Measurements from ENCODE around the gene FSTL1. TPM values are rescaled to one million over a fixed set of nuclear protein-coding genes. Genes with fewer than 3 reads are reported as not detected.
A peak's percentile ranks its signal among the peaks of the same experiment; 100 is the strongest.

FSTL1 gene
- total RNA-seq, 1 donor from 2014 or later = 142 TPM

GRCh38 chr3:120437559-120437958 lies 13.2 kb downstream of the FSTL1 start:
- TF ChIP-seq CTCF (IDR thresholded peaks at IDR 0.05; ENCODE audit: insufficient read depth, low read length, poor library complexity, severe bottlenecking) = no peak
- no peak for DNase-seq (ENCODE audit: low read depth)
- Histone ChIP-seq H3K27me3 (ENCODE audit: control insufficient read depth, insufficient read depth, low read length) (no peaks in the 10 kb centered on the region), H3K36me3 (ENCODE audit: control insufficient read depth, insufficient read depth, low read length) (no peaks in the 10 kb centered on the region), H3K4me3 (ENCODE audit: low read depth, low read length) (no peak overlapping the region)

- DNase-seq (ENCODE audit: low read depth) = no peak
- H3K27me3 ChIP-seq (ENCODE audit: control insufficient read depth, insufficient read depth, low read length) = no peaks in the 10 kb centered on the region
- no peaks in the 10 kb centered on the region for H3K36me3 ChIP-seq (ENCODE audit: control insufficient read depth, insufficient read depth, low read length)
- no peak for TF ChIP-seq CTCF (IDR thresholded peaks at IDR 0.05; ENCODE audit: insufficient read depth, low read length, poor library complexity, severe bottlenecking)
- H3K4me3 ChIP-seq (ENCODE audit: low read depth, low read length) = no peak overlapping the region
These were observed 14.2 kb downstream of the FSTL1 start for GRCh38 chr3:120436523-120437050.

DNA sequence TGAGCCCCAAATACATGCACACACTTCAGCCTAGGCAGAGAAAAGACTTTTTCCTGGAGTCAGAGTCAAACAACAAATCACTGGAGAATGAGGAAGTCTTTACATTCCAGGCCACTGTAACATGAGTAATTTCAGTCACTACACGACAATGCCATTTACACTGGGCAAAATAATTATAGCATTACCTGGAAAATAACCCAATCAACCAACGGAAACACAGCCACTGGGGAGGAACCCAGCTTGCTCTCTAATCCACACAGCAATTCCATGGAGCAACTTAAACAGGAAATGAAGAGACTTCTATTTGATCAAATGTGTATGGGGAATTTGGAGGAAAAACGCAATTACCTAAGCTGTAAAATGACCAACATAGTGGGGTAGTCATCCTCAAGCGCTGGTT lies 15.2 kb downstream of the FSTL1 start:
- DNase-seq (ENCODE audit: low read depth) = peak; percentile 61
- Histone ChIP-seq H3K36me3 (ENCODE audit: control insufficient read depth, insufficient read depth, low read length) (no peaks in the 10 kb centered on the region), H3K4me3 (ENCODE audit: low read depth, low read length) (no peak overlapping the region), H3K27me3 (ENCODE audit: control insufficient read depth, insufficient read depth, low read length) (no peaks in the 10 kb centered on the region)
- no peak for TF ChIP-seq CTCF (IDR thresholded peaks at IDR 0.05; ENCODE audit: insufficient read depth, low read length, poor library complexity, severe bottlenecking)

DNA sequence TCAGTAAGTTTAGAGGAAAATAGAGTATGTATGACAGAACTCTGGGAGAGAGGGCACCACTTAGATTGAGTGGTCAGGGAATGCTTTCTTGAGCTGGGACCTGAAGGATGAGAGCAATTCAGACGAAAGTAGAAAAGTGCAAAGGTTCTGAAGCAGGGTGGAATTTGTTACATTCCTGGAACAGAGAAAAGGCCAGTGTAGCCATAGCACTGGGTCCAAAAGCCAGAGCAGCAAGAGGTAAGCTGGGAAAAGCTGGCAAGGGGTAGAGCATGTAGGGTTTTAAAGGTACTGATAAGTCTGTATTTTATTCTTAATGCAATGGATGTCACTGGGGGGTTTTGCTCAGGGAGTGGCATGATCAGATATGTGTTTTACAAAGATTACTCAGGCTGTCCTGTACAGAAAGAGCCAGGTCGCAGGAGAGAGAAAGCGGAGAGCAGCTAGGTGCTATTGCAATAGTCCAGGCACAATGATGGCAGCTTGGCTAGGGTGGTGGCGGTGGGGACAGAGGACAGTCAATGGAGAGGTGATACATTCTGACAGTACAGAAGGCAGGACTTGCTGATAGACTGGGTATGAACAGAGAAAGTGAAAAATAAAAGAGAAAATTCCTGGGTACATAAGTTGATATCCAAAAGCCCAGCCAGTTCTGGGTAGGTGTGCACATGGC lies 17.0 kb downstream of the FSTL1 start:
- DNase-seq (ENCODE audit: low read depth) = no peak
- no peaks in the 10 kb centered on the region for H3K27me3 ChIP-seq (ENCODE audit: control insufficient read depth, insufficient read depth, low read length)
- no peak overlapping the region for H3K4me3 ChIP-seq (ENCODE audit: low read depth, low read length)
- H3K36me3 ChIP-seq (ENCODE audit: control insufficient read depth, insufficient read depth, low read length) = no peaks in the 10 kb centered on the region
- TF ChIP-seq CTCF (IDR thresholded peaks at IDR 0.05; ENCODE audit: insufficient read depth, low read length, poor library complexity, severe bottlenecking) = no peak

DNA sequence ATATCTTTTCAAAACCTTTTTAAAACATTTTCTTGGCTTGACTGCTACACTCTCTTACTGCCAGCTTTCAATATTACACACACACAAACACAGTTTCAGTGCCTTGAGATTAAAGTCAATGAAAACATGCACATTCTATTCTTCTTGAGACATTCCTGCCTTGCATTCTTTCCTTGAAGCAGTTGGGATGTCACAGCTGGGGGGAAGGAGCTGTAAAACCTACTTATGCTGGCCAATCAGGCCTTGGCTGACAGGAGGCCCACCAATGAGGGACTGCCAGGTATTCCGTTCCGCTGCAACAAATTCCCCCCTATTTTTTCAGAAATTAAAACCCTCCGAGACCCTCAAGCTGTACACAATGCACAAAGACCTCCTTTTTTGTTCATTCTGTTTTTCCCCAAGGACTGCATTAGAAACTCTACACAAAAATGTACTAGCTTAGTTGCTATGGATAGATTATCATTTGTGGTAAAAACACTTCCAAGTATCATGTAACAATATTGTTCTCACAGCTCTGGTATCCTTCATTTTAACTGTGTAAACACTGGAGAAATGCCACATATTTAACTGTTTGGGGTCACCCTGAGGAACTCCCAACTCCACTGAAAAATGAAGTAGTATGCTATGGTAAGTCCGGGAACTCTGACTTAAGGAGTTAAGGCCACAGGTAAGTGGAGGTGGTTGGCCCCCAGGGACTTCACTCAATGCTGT lies 18.5 kb downstream of the FSTL1 start:
- no peak overlapping the region for H3K4me3 ChIP-seq (ENCODE audit: low read depth, low read length)
- H3K36me3 ChIP-seq (ENCODE audit: control insufficient read depth, insufficient read depth, low read length) = no peaks in the 10 kb centered on the region
- DNase-seq (ENCODE audit: low read depth) = no peak
- H3K27me3 ChIP-seq (ENCODE audit: control insufficient read depth, insufficient read depth, low read length) = no peaks in the 10 kb centered on the region
- no peak for TF ChIP-seq CTCF (IDR thresholded peaks at IDR 0.05; ENCODE audit: insufficient read depth, low read length, poor library complexity, severe bottlenecking)

All from kidney epithelial cell (primary cell).